ENCODE data around the gene TOMM20. TPM values are rescaled to one million over a fixed set of nuclear protein-coding genes. Genes with fewer than 3 reads are reported as not detected.

The TOMM20 gene
- total and polyA plus RNA-seq, 2 experiments from 2014 or later, result 51.8 to 99.6 TPM

- DNase-seq (ENCODE audit: low spot score), result no peak
- WGBS (ENCODE audit: low lambda C conversion rate, missing lambda C conversion rate), result 96% methylated on average over 4 of the region's 5 CpGs
Measured at GRCh38 chr1:235101558-235102258, 26.9 kb downstream of the TOMM20 start.

GRCh38 chr1:235100194-235100772, 28.4 kb downstream of the TOMM20 start:
- TF ChIP-seq EZH2 (IDR thresholded peaks at IDR 0.05; ENCODE audit: borderline replicate concordance) (no peak), EZH2phosphoT487 (IDR thresholded peaks at IDR 0.05; ENCODE audit: low read depth, severe bottlenecking, unreplicated experiment) (no peak)
- TF ChIP-seq, protein P1, sequence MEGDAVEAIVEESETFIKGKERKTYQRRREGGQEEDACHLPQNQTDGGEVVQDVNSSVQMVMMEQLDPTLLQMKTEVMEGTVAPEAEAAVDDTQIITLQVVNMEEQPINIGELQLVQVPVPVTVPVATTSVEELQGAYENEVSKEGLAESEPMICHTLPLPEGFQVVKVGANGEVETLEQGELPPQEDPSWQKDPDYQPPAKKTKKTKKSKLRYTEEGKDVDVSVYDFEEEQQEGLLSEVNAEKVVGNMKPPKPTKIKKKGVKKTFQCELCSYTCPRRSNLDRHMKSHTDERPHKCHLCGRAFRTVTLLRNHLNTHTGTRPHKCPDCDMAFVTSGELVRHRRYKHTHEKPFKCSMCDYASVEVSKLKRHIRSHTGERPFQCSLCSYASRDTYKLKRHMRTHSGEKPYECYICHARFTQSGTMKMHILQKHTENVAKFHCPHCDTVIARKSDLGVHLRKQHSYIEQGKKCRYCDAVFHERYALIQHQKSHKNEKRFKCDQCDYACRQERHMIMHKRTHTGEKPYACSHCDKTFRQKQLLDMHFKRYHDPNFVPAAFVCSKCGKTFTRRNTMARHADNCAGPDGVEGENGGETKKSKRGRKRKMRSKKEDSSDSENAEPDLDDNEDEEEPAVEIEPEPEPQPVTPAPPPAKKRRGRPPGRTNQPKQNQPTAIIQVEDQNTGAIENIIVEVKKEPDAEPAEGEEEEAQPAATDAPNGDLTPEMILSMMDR (IDR thresholded peaks at IDR 0.05; ENCODE audit: poor library complexity), result no peak
- H3K4me2 ChIP-seq, result no peak overlapping the region
- no peaks in the 10 kb centered on the region for H4K20me1 ChIP-seq (ENCODE audit: insufficient read depth, poor library complexity, severe bottlenecking)
- no peaks in the 10 kb centered on the region for H3K9me2 ChIP-seq (replicated peaks; ENCODE audit: insufficient read depth)
- H3K9me3 ChIP-seq (ENCODE audit: low read depth), result no peaks in the 10 kb centered on the region
- H3K79me2 ChIP-seq, result no peaks in the 10 kb centered on the region
- no peak for DNase-seq (ENCODE audit: low spot score)
- H3K27me3 ChIP-seq, result no peaks in the 10 kb centered on the region
- 69% methylated on average over 13 of the region's 13 CpGs for WGBS (ENCODE audit: low lambda C conversion rate, missing lambda C conversion rate)
- no peaks in the 10 kb centered on the region for H3K36me3 ChIP-seq (replicated peaks; ENCODE audit: insufficient read depth, low read depth)
- no peak overlapping the region for H3K27ac ChIP-seq
- H2AFZ ChIP-seq, result no peak overlapping the region
- H3K4me3 ChIP-seq, result no peak overlapping the region
- H3K4me1 ChIP-seq (ENCODE audit: insufficient read depth), result peaks cover 8% of the 10 kb centered on the region

More at GRCh38 chr1:235101558-235102258, 26.9 kb downstream of the TOMM20 start:
- Histone ChIP-seq H3K9me3 (ENCODE audit: low read depth) (no peaks in the 10 kb centered on the region), H3K79me2 (no peaks in the 10 kb centered on the region), H3K27ac (no peak overlapping the region), H3K9me2 (replicated peaks; ENCODE audit: insufficient read depth) (no peaks in the 10 kb centered on the region), H2AFZ (no peak overlapping the region), H3K4me3 (no peak overlapping the region), H3K4me2 (no peak overlapping the region), H3K4me1 (ENCODE audit: insufficient read depth) (peaks cover 8% of the 10 kb centered on the region), H3K27me3 (no peaks in the 10 kb centered on the region), H4K20me1 (ENCODE audit: insufficient read depth, poor library complexity, severe bottlenecking) (no peaks in the 10 kb centered on the region), H3K36me3 (replicated peaks; ENCODE audit: insufficient read depth, low read depth) (no peaks in the 10 kb centered on the region)
- TF ChIP-seq EZH2 (IDR thresholded peaks at IDR 0.05; ENCODE audit: borderline replicate concordance), result no peak
- TF ChIP-seq, protein P1 (IDR thresholded peaks at IDR 0.05; ENCODE audit: poor library complexity), result no peak
- TF ChIP-seq EZH2phosphoT487 (IDR thresholded peaks at IDR 0.05; ENCODE audit: low read depth, severe bottlenecking, unreplicated experiment), result no peak

DNA sequence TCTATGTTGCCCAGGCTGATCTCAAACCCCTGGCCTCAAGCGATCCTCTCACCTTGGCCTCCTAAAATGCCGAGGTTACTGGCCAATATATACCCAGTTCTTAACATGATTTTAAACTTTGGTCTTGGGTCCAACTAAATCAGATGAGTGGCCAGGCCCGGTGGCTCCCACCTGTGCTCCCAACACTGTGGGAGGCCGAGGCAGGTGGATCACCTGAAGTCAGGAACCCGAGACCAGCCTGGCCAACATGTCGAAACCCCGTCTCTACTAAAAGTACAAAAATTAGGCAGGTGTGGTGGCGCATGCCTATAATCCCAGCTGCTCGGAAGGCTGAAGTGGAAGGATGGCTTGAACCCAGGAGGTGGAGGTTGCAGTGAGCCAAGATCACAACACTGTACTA, 29.6 kb downstream of the TOMM20 start:
- H3K36me3 ChIP-seq (replicated peaks; ENCODE audit: insufficient read depth, low read depth), result no peaks in the 10 kb centered on the region
- no peak overlapping the region for H3K27ac ChIP-seq
- H3K9me2 ChIP-seq (replicated peaks; ENCODE audit: insufficient read depth), result no peaks in the 10 kb centered on the region
- H3K27me3 ChIP-seq, result no peaks in the 10 kb centered on the region
- TF ChIP-seq, protein P1 (IDR thresholded peaks at IDR 0.05; ENCODE audit: poor library complexity), result no peak
- no peak overlapping the region for H3K4me3 ChIP-seq
- H3K9me3 ChIP-seq (ENCODE audit: low read depth), result no peaks in the 10 kb centered on the region
- WGBS (ENCODE audit: low lambda C conversion rate, missing lambda C conversion rate), result 97% methylated on average over 9 of the region's 9 CpGs
- H3K4me2 ChIP-seq, result no peak overlapping the region
- no peaks in the 10 kb centered on the region for H4K20me1 ChIP-seq (ENCODE audit: insufficient read depth, poor library complexity, severe bottlenecking)
- H2AFZ ChIP-seq, result no peak overlapping the region
- no peaks in the 10 kb centered on the region for H3K79me2 ChIP-seq
- no peak for DNase-seq (ENCODE audit: low spot score)
- no peaks in the 10 kb centered on the region for H3K4me1 ChIP-seq (ENCODE audit: insufficient read depth)
